Lower leg skin (tissue), 3 donors: ENCODE results near the gene ZNF106.

ENCODE experiments used
- POLR2A ChIP-seq, 2 donors: fragments of 450-650 bp; IDR thresholded peaks; one replicate each; pipeline ENCODE4 v1.6.1; 2016 to 2017; ENCODE audit warnings: antibody characterized with exemption in 2 of 2, mild to moderate bottlenecking in 1 of 2, moderate library complexity in 1 of 2
- TF ChIP-seq, protein P1 (sequence below), 3 donors: fragments of 450-650 bp; IDR thresholded peaks; one replicate each; pipeline ENCODE4 v1.5.1; 2016; ENCODE audit warnings: antibody characterized with exemption in 3 of 3, mild to moderate bottlenecking in 3 of 3, moderate library complexity in 2 of 3

DNA sequence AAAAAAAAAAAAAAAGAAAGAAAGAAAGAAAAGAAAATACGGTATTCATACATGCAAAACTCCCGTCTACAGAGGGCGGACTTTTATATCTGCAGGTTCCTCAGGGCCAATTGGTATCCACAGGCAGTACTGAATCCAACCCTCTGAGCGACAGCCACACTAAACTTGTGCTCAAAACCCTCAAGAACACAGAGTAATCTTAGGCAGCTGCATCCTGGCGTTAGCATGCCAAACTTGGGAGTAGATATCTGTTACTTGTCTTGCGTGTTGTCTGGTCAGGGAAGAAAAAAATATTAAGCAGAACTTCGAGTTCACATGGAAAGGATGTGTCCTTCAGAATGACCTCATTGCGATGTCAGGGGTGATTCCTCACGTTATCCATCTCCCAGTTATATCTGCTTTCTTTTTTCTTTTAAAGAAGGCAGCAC, 17.3 kb upstream of the ZNF106 start:
- TF ChIP-seq, protein P1, sequence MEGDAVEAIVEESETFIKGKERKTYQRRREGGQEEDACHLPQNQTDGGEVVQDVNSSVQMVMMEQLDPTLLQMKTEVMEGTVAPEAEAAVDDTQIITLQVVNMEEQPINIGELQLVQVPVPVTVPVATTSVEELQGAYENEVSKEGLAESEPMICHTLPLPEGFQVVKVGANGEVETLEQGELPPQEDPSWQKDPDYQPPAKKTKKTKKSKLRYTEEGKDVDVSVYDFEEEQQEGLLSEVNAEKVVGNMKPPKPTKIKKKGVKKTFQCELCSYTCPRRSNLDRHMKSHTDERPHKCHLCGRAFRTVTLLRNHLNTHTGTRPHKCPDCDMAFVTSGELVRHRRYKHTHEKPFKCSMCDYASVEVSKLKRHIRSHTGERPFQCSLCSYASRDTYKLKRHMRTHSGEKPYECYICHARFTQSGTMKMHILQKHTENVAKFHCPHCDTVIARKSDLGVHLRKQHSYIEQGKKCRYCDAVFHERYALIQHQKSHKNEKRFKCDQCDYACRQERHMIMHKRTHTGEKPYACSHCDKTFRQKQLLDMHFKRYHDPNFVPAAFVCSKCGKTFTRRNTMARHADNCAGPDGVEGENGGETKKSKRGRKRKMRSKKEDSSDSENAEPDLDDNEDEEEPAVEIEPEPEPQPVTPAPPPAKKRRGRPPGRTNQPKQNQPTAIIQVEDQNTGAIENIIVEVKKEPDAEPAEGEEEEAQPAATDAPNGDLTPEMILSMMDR (IDR thresholded peaks at IDR 0.05) = no peak
- TF ChIP-seq POLR2A (IDR thresholded peaks at IDR 0.05) = no peak
